ENCODE measurements around the gene WDR82.

GRCh38 chr3:52325686-52326085 lies 47.2 kb upstream of the WDR82 start:
- TF ChIP-seq POLR2A (IDR thresholded peaks at IDR 0.05) (no peak), CTCF (IDR thresholded peaks at IDR 0.05) (no peak)
